ENCODE results near the gene C6orf89.
A peak's percentile ranks its signal among the peaks of the same experiment; 100 is the strongest.

Gene C6orf89

GRCh38 chr6:36852481-36853147 lies 33.1 kb upstream of the C6orf89 start:
- DNase-seq = no peak

GRCh38 chr6:36853325-36853724 lies 32.4 kb upstream of the C6orf89 start:
- no peak for DNase-seq

GRCh38 chr6:36855750-36856149 lies 30.0 kb upstream of the C6orf89 start:
- no peak for DNase-seq

- no peak for DNase-seq
Measured at GRCh38 chr6:36856277-36856676, 29.5 kb upstream of the C6orf89 start.

GRCh38 chr6:36857325-36857724 lies 28.4 kb upstream of the C6orf89 start:
- no peak for DNase-seq

- DNase-seq = no peak
Measured at GRCh38 chr6:36858407-36858981, 27.3 kb upstream of the C6orf89 start.

GRCh38 chr6:36860126-36860525 lies 25.6 kb upstream of the C6orf89 start:
- DNase-seq = no peak

GRCh38 chr6:36862164-36862847 lies 23.4 kb upstream of the C6orf89 start:
- DNase-seq = no peak

- DNase-seq = no peak
Measured at GRCh38 chr6:36862848-36863382, 22.8 kb upstream of the C6orf89 start.

- DNase-seq = no peak
Measured at GRCh38 chr6:36863670-36864540, 21.8 kb upstream of the C6orf89 start.

GRCh38 chr6:36865835-36866234 lies 19.9 kb upstream of the C6orf89 start:
- DNase-seq = no peak

- DNase-seq = no peak
Measured at GRCh38 chr6:36867471-36868224, 18.1 kb upstream of the C6orf89 start.

GRCh38 chr6:36871686-36872085 lies 14.1 kb upstream of the C6orf89 start:
- DNase-seq = no peak

GRCh38 chr6:36873115-36873514 lies 12.6 kb upstream of the C6orf89 start:
- DNase-seq = no peak

- DNase-seq = peak in 1 of 2 experiments; percentile 11
Measured at GRCh38 chr6:36873612-36874442, 11.9 kb upstream of the C6orf89 start.

- peak; percentile 90 to 92 for DNase-seq
Measured at GRCh38 chr6:36874443-36875249, 11.1 kb upstream of the C6orf89 start, which contains the start of gene PPIL1. PPIL1 (minus strand) TSS chr6:36874803; CDS start chr6:36874772, 31 bp downstream.

GRCh38 chr6:36875250-36875633 lies 10.5 kb upstream of the C6orf89 start:
- DNase-seq = no peak

GRCh38 chr6:36884610-36885009 lies 1.1 kb upstream of the C6orf89 start:
- DNase-seq = no peak

- DNase-seq = no peak
Measured at GRCh38 chr6:36886950-36887618, 1.3 kb downstream of the C6orf89 start.

All from SHP77 (cell line).